Measurements from ENCODE around the gene CDC40.
"Not testable (repeated sequence)": the region's sequence is repeated elsewhere in the genome, so short reads cannot be mapped to it uniquely, and the experiment has no call there.

The CDC40 gene

DNA sequence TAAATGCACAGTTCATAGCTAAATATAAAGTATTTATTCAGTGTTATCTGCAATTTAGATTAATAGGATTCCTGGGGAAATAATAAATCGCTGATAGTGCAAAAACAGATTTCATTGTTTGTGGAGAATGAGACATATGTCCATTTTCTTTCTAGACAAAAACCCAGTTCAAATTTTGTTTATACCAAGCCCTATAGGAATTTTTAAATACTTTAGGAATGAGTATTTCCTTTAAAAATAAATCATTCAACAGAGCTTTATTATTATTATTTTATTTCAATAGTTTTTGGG, 91.5 kb downstream of the CDC40 start:
- no peak for DNase-seq

DNA sequence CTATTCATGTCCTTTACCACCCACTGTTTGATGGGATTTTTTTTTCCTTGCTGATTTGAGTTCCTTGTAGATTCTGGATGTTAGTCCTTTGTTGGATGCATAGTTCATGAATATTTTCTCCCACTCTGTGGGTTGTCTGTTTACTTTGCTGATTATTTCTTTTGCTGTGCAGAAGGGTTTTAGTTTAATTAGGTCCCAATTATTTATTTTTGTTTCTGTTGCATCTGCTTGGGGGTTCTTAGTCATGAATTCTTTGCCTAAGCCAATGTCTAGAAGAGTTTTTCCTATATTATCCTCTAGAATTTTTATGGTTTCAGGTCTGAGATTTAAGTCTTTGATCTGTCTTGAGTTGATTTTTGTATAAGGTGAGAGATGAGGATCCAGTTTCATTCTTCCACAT, 92.6 kb downstream of the CDC40 start:
- not testable (repeated sequence) for DNase-seq

DNA sequence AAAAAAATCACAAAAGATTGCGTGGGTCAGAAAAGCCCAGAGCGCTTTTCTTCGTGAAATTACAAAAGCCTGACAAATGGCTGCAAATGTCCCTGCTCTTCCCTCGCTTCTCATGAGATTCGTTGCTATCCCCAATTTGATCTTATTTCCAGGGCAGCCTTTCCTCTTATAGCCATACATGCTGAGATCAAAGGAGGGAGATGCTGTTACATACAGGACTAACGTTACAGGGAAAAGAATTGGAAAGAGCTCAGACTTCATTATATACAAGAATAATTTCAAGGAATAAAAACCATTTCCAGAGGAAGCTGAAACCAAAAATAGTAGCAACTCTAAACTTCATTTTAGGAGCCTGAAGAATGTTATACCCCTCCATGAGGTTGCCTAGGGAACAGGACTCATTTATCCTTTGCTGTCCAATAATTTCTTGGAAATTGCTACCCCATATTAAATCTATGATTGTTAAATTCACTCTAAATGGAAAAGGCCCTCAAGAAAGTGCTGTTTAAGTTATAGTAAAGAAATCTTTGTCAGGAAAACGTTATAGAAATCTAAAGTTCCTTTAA, 97.0 kb downstream of the CDC40 start:
- no peak for DNase-seq

Measured in inflammatory macrophage (primary cell).